GM18951 (cell line): ENCODE data around the gene CLIP2.
"Not testable (repeated sequence)": the region's sequence is repeated elsewhere in the genome, so short reads cannot be mapped to it uniquely, and the experiment has no call there.

Experiments used
- POLR2A ChIP-seq: IDR thresholded peaks from 4 replicates; pipeline ENCODE4 v1.6.1; 2011; ENCODE audit warnings: mild to moderate bottlenecking; ENCODE audit not compliant: insufficient read length, insufficient read depth; ENCODE audit errors: extremely low read depth
- in situ Hi-C: fragments of 300-500 bp; cut with MboI; formaldehyde crosslinking; loops from one replicate; pipeline ENCODE4 v1.12.0; 2022; ENCODE audit warnings: low sequenced_read_pairs, mixed read lengths, inconsistent platforms; ENCODE audit not compliant: unreplicated experiment

Gene CLIP2

DNA sequence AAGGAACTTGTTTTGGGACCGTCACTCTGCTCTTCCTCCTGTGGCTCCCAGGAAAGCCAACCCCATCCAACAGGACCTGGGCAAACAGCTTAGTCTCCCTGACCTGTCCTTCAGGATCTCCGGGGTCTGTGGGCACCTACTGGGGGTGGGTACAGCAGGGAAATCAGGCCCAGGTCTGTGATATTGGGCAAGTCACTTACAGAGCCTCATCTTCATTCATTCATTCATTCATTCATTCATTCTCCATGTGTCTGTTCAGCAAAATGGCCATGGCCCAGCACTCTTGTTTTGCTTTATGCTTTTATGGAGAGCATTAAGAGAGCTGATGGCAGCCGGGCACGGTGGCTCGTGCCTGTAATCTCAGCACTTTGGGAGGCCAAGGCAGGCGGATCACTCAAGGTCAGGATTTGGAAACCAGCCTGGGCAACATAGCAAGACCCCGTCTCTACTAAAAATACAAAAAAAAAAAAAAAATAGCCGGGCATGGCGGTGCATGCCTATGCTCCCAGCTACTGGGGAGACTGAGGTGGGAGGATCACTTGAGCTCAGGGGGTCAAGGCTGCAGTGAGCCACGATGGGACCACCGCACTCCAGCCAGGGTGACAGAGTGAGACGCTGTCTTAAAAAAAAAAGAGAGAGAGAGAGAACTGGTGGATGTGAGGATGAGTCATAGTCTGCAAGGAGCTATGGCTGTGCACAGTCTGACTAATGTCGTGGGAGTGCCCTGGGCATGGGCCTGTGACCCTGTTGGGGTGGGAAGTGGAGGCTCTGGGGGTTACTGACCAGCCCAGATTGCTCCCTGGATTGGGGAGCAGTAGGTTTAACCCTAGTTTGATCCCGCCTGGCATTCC is 54.3 kb downstream of the CLIP2 start:
- in situ Hi-C loops = no loop called here

DNA sequence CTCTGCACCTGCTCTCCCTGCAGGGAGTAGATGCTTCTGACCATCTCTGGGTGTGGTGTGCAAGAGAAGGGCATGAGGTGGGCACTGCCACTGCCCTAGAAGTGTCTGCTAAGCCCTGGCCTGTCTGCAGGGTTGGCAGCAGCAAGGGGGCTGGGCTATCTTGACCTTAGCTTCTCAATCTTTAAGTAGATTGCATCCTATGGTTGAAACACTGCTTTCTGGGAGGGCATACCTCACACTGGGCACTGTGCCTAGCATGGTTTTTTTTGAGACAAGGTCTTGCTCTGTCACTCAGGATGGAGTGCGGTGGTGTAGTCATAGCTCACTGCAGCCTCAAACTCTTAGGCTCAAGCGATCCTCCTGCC is 54.9 kb downstream of the CLIP2 start:
- no peak for TF ChIP-seq POLR2A

More for the DNA sequence above, 54.3 kb downstream of the CLIP2 start:
- TF ChIP-seq POLR2A = no peak

DNA sequence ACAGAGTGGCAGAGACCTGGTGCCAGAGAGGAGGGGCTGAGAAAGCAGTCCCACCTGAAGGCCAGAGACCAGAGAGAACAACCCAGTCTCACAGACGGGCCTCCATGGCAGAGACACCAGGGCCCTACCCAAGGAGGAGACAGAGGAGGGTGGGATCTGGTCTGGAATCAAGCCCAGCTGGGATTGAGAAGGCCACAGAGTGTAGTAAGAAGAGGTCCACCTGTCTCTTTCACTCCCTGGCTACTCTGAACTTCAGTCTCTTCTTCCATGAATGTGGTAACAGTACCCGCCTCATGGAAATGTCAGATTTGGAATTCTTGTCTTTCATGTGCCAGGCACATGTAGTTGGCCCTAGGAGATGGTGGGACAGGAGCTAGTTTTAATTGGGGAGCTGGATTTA is 55.6 kb downstream of the CLIP2 start:
- in situ Hi-C loops = no loop called here
- TF ChIP-seq POLR2A = no peak

More for the DNA sequence above, 54.9 kb downstream of the CLIP2 start:
- in situ Hi-C loops = no loop called here

DNA sequence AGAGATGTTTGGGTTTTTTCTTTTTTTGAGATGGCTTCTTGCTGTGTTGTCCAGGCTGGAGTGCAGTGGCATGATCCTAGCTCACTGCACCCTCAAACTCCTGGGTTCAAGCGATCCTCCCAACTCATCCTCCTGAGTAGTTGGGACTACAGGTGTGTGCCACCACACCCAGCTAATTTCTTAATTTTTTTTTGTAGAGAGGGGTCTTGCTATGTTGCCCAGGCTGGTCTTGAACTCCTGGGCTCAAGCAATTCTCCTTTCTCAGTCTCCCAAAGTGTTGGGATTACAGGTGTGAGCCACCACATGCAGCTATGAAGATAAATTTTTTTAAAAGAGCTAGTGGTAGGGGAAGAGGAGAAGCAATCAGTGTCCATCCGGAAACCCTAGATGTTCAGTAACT is 56.8 kb downstream of the CLIP2 start:
- TF ChIP-seq POLR2A = no peak
- in situ Hi-C loops = no loop called here

DNA sequence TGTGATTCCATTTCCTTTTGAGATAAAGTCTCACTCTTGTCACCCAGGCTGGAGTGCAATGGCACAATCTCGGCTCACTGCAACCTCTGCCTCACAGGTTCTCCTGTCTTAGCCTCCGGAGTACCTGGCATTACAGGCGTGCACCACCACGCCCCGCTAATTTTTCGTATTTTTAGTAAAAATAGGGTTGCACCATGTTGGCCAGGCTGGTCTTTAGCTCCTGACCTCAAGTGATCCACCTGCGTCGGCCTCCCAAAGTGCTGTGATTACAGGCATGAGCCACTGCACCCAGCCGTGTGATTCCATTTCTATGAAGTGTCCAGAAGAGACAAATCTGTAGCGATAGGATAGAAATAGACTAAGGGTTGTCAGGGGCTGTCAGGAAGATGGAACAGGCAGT is 60.4 kb downstream of the CLIP2 start:
- in situ Hi-C loops = no loop called here

DNA sequence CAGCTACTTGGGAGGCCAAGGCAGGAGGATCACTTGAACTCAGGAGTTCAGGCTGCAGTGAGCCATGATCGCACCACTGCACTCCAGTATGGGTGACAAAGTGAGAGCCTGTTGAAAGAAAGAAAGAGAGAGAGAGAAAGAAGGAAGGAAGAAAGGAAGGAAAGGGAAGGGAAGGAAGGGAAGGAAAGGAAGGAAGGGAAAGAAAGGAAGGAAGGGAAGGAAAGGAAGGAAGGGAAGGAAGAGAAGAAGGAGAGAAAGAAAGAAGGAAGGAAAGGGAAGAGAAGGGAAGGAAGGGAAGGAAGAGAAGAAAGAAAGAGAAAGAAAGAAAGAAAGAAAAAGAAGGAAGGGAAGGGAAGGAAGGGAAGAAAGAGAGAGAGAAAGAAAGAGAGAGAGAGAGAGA is 61.5 kb downstream of the CLIP2 start:
- in situ Hi-C loops = no loop called here
- no peak for TF ChIP-seq POLR2A

More for the DNA sequence above, 60.4 kb downstream of the CLIP2 start:
- TF ChIP-seq POLR2A = no peak

DNA sequence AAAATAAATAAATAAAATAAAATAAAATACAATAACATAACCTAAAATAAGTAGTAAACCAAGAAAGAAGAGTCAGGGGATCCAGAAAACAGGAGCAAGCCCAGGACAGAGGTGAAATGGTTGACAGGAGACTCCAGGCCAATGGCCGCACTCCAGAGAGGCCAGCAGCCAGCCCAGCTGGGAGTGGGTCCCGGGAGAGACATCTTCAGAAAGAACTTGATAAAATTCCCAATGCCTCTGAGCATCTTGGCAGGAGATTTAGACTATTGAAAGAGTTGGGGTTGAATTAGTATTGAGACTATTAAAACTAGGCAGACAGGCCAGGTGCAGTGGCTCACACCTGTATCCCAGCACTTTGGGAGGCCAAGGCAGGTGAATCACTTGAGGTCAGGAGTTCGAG is 62.6 kb downstream of the CLIP2 start:
- TF ChIP-seq POLR2A = no peak
- in situ Hi-C loops = no loop called here

DNA sequence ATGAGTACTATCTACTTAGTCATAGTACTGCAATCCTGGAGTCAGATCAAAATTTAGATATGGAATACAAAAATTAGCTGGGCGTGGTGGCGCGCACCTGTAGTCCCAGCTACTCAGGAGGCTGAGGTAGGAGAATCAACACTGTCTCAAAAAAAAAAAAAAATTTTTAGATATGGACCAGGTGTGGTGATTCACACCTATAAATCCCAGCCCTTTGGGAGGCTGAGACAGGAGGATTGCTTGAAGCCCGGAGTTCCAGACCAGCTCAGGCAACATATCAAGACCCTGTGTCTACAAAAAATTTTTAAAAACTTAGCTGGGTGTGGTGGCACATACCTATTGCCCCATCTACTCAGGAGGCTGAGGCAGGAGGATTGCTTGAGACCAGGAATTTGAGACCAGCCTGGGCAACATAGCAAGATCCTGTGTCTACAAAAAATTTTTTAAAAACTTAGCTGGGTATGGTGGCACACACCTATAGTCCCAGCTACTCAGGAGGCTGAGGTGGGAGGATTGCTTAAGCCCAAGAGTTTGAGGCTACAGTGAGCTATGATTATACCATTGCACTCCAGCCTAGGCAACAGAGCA is 63.4 kb downstream of the CLIP2 start:
- in situ Hi-C loops = not testable (repeated sequence)

DNA sequence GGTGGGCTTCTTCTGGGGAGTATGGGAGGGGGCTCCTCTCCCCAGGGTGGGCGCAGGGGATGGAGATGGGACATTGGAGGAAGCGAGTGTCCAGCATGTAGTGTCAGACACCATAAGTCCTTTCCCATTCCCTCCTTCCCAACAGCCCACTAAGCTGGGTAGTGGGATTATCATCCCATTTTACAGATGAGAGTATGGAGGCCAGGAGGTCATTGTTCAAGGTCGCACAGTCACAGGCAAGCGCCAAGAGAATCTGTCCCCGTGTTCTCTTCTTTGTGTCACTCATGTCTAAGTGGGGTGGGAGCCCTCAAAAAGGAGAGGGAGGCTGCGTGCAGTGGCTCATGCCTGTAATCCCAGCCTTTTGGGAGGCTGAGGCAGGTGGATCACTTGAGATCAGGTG is 64.8 kb downstream of the CLIP2 start:
- in situ Hi-C loops = no loop called here
- TF ChIP-seq POLR2A = no peak

DNA sequence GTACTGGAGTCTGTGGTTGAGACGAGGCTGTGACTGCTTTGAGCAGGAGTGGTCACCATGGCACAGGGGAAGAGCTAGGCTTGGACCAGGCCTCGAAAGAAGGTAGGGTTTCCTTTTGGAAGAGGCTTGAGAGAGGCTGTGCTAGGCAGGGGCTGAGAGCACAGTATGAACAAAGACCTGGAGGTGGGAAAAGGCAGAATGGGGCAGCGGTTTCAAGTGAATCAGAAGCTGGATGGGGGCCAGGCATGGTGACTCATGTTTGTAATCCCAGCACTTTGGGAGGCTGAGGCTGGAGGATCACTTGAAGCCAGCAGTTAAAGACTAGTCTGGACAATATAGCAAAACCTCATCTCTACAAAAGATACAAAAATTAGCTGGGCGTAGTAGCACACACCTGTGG is 65.9 kb downstream of the CLIP2 start:
- in situ Hi-C loops = no loop called here
- no peak for TF ChIP-seq POLR2A

DNA sequence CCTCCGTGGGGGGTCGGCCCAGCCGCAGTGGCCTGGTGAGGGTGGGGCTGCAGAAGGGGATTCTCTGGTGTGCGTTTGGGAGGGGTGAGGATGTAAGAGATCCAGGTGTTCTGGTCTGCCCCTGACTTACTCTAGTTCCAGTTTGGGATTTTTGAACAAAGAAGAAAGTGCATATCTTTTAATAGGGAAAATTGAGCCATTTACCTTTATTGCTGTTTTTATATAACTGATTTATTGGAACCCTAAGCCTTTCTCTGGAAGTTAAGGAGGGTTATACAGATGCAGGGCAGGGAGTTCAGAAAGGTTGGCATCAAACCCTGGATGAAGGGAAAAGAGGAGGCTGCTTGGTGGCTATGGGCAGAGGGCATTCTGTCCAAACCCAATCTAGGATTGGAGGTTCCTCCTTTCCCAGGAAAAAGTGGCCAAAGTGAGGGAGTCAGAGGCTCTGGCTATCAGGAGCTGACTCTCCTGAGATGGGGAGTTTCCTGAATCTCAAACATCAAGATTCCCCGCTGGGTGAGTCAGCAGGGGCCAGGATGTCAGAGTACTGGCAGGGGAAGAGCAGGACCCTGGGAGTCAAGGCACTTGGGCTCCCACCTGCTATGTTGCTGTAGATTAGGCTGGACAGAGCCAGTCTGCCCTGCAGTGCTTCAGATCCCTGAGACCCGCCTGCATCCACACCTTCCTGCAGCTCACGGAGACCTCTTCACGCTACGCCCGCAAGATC is 67.5 kb downstream of the CLIP2 start:
- no peak for TF ChIP-seq POLR2A
- in situ Hi-C loops = no loop called here

DNA sequence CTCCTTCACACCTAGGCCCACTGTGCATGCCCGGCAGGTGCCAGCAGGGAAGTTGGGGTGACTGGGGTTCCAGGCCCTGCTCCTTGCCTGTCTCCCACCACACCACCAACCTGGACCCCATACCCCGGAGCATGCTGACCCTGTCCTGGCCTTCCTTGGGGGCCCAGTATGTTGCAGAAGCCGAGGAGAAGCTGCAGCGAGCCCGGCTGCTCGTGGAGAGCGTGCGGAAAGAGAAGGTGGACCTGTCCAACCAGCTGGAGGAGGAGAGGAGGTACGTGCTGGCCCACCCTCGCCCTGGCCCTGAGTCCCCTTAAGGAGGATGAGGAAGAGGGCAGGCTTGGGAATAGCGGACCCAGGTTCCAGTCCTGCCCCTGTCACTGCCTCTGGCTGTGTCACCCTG is 70.8 kb downstream of the CLIP2 start:
- in situ Hi-C loops = no loop called here
- TF ChIP-seq POLR2A = no peak

DNA sequence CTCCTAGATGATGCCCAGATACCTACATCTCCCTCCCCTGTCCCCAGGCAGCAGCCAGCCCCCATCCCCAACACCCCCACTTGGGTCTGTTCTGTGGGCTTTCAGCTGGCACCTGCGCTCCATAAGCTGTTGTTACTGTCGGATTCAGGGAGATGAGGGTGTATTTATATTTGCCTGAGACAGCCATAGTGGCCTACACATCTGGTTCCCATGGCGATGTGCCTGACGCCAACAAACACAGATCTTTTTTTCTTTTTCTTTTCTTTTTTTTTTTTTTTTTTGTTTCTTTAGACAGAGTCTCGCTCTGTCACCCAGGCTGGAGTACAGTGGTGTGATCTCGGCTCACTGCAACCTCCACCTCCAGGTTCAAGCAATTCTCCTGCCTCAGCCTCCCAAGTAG is 73.1 kb downstream of the CLIP2 start:
- no peak for TF ChIP-seq POLR2A
- in situ Hi-C loops = no loop called here

DNA sequence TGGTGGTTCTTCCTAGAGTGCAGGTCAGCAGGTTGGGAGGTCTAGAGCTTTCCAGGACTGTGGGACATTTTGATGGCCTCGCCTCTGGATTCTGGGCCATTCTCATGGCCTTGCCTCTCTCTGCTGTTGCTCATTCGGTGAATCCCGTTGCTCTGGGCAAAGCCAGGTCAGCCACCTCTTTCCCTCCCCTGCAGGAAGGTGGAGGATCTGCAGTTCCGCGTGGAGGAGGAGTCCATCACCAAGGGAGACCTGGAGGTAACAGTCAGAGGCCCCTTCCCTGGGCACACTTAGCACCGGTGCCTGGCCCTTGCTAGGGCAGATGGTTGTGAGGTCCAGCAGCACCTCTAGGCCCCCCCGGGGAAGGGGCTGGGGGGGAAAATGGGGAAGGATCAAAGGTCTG is 74.9 kb downstream of the CLIP2 start:
- in situ Hi-C loops = no loop called here

More for the DNA sequence above, 74.9 kb downstream of the CLIP2 start:
- no peak for TF ChIP-seq POLR2A
